AG10803 (cell line): Measurements from ENCODE around the gene SGCA.
A peak's percentile ranks its signal among the peaks of the same experiment; 100 is the strongest.

Experiments
- DNase-seq: peaks from one replicate; pipeline ENCODE4 v3.0.0; 2010; ENCODE audit warnings: low read depth
- H3K4me3 ChIP-seq: 2 replicates; pipeline ENCODE4 v1.5.1; 2011; ENCODE audit warnings: mild to moderate bottlenecking, low read length, control low read depth
- CTCF ChIP-seq: conservative IDR thresholded peaks from 2 replicates; pipeline ENCODE4 v1.5.1; 2011; ENCODE audit warnings: mild to moderate bottlenecking, low read length, control low read depth, inconsistent platforms

Gene SGCA

GRCh38 chr17:50136096-50136687 is 29.6 kb upstream of the SGCA start:
- no peak for TF ChIP-seq CTCF
- DNase-seq: no peak
- H3K4me3 ChIP-seq: no peak overlapping the region

GRCh38 chr17:50137042-50137441 is 28.8 kb upstream of the SGCA start:
- H3K4me3 ChIP-seq: no peak overlapping the region
- no peak for TF ChIP-seq CTCF
- DNase-seq: no peak

- DNase-seq: no peak
- no peak for TF ChIP-seq CTCF
These were observed 26.5 kb upstream of the SGCA start for GRCh38 chr17:50139185-50139783.

GRCh38 chr17:50139950-50140885 is 25.6 kb upstream of the SGCA start:
- peak; percentile 87 for TF ChIP-seq CTCF
- DNase-seq: peak; percentile 75
- H3K4me3 ChIP-seq: no peak overlapping the region

More at GRCh38 chr17:50139185-50139783, 26.5 kb upstream of the SGCA start:
- no peak overlapping the region for H3K4me3 ChIP-seq

- no peak overlapping the region for H3K4me3 ChIP-seq
- TF ChIP-seq CTCF: no peak
- DNase-seq: no peak
These were observed 24.6 kb upstream of the SGCA start for GRCh38 chr17:50141026-50141744.

- no peak overlapping the region for H3K4me3 ChIP-seq
- TF ChIP-seq CTCF: no peak
- DNase-seq: no peak
These were observed 24.1 kb upstream of the SGCA start for GRCh38 chr17:50141745-50142110.
